Urothelium cell line (cell line): ENCODE data around the gene NCOA7.
"Not testable (repeated sequence)": the region's sequence is repeated elsewhere in the genome, so short reads cannot be mapped to it uniquely, and the experiment has no call there.

Source experiments
- DNase-seq: peaks from one replicate; pipeline ENCODE4 v3.0.0; 2011; ENCODE audit warnings: low spot score, mixed read lengths
- FAIRE-seq: peaks from 2 replicates; lab custom pipeline; 2011; peaks lifted over from hg19 to GRCh38; lab: Jason Lieb, UNC

Gene NCOA7

DNA sequence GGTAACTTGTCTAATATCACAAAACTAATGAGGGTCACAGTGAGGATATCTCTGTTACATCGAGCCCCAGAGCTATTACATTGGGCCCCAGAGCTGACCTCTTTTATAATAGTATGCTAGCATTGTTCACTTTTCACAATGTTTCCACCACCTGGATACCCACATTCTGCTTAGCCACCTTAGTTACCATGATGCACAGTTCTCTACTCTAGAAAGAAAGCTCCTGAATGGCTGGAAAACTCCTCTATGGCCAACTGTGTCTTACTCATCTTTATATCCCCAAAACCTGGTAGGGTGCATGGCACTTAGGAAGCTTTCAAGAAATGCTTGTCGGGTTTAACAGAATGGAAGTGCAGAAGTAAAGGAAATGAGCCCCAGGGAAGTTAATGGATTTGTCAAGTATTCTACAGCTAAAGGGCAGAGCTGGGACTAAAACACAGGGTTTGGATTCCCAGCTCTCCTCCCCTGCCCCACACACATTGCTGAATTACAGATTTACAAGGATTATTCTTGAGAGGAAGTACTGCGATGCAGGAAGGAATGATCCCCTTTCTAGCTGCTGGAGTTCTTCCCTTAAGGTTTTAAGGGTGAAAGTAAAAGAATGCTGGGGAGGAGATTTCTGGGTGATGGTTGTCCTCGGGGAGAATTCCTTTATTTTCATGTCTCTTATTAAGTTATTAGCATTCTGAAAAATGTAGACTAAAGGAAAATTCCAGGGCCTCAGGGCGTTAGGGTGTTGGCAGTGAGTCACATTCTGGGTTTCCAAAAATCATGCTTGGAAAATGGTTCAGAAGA is 149.7 kb downstream of the NCOA7 start:
- no peak for FAIRE-seq

DNA sequence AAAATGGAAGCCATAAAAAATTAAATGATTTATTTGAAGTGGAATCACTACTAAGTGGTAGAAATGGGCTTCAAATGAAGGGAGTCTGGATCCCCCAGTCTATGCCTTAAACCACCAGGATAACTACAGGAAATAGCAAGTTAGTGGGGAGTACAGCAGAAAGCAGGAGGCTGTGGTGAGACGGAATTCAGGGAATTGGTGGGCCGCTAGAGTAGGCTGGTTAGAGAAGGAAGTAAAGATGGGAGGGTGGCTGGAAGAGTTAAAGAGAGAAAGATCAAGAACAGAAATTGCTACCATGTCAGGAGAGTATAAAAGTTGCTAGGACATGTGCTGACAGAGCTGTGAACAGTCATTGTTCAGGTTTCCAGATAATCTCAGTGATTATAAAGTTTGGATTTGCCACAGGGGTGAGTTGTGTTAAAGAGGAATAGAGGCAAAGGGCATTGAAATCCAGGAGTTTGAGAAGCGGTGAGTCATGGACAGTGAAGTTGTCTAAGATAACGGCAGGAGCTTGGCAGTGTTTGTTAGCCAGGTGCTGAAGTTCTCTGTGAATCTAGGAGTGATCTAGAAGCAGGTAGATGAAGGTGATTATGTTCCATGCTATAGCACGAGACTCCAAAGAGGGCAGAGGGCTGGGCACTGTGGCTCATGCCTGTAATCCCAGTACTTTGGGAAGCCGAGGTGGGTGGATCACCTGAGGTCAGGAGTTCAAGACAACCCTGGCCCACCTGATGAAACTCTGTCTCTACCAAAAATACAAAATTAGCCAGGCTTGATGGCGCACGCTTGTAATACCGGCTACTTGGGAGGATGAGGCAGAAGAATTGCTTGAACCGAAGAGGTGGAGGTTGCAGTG is 152.1 kb downstream of the NCOA7 start:
- no peak for DNase-seq
- no peak for FAIRE-seq

More for the DNA sequence above, 149.7 kb downstream of the NCOA7 start:
- no peak for DNase-seq

DNA sequence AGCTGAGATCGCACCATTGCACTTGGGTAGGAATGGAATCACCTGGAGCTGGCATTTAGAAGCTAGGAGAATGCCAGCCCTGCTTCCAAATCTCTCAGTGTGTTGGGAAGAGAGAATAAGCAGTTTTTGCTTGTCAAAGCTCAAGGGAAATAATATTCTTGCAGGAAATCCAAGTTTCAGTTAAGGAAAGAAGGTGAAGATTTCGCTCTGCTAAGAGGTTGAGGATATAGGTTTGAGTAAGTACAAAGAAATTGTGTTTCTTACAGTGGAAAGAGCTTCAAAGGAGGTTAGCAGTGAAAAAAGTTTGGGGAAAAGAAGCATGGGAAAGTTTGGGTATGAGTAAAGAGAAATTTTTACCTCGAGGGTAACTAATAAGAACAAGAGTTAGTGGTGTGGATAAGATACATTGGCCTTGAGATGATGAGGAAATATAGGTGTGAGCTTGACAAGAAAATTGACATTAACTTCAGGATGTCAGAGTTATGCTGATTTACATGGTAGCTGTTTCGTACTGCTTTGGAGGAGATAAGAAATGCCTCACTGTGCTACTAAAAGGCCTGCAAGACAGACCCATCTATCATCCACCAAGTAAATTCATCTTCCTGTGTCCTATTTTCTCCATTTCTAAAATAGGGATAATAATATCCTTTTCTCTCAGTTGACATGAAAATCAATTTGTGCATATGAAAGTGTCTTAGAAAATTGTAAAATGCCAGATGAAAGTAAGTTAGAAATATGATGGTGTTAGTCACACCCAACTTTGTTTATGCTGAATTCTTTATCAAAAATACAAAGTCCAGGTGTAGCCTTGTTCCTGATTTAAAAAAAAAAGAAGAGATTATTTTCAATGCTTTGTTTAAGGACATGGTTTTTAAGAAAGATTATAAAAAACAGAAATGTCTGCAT is 153.0 kb downstream of the NCOA7 start:
- FAIRE-seq = no peak
- no peak for DNase-seq

DNA sequence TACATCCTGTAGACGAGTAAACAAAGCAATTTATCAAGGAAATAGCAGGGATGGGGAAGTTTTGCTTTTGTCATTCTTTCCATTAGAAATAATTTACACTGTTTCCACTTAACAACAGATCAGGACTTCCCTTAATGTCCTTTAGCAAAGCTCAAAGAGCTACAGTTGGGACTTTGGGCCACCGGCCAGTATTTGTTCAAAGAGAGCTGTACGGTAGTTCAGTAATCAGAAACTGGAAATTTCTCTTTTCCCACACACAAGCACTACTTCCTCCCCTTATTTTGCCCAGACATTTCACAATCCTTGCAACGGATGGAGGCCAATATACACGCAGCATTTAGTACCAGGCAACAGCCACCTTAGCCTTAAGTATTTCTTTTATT is 153.7 kb downstream of the NCOA7 start:
- DNase-seq = no peak
- FAIRE-seq = no peak

DNA sequence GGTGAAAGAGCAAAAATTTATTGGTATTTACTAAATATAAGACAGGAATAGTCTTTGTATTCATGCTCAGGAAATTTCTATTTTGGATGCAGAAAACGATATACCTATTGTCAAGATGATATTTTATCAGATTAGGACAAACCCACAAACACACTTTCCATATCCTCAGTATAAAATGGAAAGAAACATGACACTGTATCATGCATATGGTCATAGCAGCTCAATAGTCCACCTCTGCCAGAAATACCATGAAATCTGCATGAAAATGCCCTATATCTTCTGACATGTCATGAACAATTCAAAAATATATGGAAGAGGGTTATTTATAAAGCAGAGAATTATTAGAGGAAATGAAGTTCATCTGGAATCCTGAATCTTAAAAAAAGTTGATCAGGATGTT is 154.1 kb downstream of the NCOA7 start:
- DNase-seq (no peak), FAIRE-seq (no peak)

DNA sequence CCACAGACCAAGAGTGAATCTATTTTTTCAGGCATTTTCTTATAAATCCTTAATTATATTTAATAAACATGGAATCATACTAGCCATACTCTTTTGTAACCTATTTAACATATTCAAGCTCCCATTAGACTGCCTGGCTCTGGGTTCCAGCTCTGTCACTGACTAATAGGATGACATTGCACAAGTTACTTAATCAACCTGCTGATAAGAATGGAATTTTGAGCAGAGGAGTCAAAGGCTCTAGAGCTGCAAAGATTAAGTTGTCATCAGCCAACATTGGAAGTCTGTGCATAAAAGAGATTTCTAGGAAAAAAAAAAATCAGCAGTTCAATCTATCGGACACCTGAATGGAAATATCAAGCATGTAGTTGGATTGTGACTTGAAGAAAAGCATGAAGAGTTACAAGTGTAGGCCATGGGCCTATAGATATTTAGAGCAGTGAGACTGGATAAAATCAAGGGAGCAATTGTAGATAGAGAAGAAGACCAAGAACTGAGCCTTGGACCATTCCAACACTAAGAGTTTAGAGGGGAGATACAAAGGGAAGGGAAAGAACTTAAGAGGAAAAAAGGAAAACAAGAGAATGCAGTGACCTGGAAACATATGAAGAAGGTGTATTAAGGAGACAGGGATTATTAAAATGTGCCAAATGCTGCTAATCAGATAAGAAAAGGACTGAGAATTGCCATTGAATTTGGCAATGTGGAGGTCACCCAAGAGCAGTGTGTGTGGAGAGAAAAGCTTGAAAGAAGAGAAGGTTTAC is 154.8 kb downstream of the NCOA7 start:
- FAIRE-seq (no peak), DNase-seq (no peak)

DNA sequence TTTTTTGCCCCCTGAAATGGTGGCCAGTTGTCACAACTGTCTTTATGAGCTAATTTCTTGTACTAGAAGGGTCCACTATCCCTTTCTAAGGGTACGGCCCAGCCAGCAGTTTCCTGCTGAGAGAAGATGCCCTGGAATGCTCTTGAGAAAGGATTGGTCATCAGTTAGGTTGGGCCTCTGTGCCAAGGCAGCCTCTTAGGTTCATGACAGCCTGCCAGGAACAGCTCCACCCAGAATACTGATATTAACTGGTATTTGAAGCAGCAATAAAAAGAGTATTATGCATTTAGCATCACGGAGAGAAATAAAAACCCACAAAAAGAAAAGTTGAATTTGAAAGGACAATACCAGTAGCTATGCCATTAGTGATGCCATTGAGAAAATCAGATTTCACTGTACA is 156.9 kb downstream of the NCOA7 start:
- DNase-seq = no peak
- no peak for FAIRE-seq

DNA sequence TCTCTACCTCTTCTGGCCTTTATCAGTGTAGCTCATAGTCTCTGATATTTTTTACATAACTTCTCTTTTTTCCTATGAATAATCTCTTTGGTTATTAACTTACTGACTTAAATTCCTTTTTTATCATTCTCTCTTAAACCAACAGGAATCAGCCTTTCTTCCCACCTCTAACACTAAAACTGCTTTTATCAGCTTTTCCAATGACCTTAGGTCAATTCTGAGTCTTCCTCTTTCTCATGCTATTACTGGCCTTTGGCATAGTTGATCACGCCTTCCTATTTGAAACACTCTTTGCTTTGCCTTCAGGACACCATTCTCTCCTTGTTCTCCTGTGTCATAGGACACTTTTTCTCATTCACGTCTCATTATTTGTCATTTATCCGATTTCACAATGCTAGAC is 157.7 kb downstream of the NCOA7 start:
- no peak for DNase-seq
- FAIRE-seq = no peak

DNA sequence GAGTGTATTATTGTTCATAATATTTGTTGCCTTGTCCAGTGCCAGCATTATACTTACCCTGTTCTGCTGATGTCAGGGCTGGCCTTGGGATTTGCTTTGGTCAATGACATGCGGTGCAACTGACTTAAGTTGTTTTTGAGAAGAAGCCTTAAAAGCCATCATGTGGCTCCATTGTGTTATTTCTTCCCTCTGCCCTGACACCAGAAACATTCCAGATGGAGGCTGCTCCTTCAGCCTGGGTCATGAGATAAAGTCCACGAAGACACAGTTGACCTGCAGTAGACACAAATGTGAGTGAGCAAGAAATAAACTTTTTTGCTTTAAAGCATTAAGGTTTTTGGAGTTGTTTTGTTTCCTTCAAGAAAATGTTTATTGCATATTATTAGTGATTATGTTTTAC is 158.3 kb downstream of the NCOA7 start:
- no peak for DNase-seq
- FAIRE-seq = no peak

DNA sequence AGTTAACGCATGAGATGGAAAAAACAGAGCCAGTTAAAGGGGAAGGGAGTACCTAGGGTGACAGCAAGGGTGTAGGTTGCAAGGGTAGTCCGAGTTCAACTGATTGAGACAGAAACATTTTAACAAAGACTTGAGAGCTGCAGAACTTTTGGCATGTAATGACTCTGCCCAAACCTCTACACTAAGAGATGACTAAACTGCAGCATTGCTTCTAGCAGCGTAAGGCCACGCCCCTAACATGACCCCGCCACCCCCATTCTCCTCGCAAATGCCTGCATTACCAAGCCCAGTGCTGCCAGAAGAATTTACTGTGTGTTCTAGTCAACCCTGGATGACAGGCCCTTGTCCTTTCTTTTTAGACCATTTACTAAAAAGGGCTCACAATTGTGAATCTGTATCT is 159.5 kb downstream of the NCOA7 start:
- DNase-seq = no peak

DNA sequence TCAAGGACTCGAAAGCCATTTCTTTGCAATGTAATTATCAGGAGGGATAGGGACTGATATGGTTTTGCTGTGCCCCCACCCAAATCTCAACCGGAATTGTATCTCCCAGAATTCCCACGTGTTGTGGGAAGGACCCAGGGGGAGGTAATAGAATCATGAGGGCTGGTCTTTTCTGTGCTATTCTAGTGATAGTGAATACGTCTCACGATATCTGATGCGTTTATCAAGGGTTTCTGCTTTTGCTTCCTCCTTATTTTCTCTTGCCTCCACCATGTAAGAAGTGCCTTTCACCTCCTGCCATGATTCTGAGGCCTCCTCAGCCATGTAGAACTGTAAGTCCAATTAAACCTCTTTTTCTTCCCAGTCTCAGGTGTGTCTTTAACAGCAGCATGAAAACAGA is 160.0 kb downstream of the NCOA7 start:
- FAIRE-seq, DNase-seq: not testable (repeated sequence)

More for the DNA sequence above, 159.5 kb downstream of the NCOA7 start:
- FAIRE-seq = no peak

DNA sequence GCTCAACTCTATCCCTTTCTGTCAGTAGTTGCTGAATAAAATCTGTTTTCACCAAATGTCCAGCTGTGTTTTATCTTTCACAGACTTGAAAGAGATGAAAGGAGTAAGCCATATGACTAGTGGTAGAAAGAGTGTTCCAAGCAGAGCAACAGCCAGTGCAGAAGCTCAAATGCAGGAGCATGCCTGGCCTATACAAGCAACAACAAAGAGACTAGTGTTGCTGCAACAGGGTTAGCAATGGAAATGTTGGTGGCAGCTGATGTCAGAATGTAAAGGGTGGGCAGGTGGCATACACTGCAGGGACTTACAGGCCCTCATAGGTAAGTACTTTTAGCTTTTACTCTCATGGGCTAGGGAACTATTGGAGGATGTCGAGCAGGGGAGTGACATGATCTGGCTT is 160.6 kb downstream of the NCOA7 start:
- no peak for DNase-seq
- FAIRE-seq = no peak

DNA sequence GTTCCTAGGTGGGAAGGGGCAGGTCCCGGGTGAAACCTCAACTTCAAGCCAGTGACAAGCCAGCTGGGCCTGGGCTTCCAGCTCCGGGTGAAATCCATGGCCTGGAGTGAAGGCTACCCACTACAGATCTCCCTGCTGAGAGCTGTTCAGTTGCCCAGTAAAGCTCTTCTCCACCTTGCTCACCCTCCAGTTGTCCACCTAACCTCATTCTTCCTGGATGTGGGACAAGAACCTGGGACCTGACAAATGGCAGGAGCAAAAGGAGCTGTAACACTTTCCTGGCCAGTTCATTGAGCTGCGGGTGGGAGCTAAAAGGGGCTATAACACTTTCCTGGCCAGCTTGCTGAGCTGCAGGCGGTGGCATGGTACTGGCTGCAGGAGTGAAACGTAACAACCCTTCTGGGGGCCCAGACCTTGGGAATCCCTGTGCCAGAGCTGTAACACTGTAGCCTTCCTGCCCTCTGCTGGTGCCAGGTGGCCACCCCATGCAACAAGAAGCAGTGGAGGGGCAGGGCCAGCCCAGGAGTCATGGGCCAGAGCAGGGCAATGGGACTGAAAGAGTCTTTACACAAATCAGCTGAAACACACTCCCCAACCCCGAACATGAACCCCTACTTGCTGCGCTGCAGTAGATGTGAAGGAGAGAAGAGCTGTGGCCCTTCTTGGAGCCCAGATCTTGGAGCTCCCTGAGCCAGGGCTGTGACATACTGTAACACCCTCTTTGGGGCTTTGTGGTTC is 162.2 kb downstream of the NCOA7 start:
- DNase-seq (peak; percentile 37), FAIRE-seq (no peak)

DNA sequence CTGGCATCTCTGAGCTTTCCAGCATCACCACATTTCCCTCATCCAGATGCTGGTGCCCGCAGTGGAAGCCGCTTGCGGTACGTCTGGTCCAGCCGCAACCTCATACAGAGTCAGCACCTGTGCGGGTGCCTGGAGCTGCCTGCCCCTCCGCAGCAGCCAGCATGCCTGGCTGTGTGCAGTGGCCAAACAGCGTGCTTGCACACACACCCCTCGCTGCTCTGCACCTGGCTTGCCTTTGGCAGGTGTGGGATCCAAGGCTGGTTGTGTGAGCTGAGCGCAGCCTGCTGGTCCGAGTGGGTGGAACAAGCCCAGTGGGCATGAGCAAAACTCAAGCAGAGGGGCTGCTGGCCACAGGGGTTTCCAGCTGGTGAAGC is 162.7 kb downstream of the NCOA7 start:
- no peak for FAIRE-seq

DNA sequence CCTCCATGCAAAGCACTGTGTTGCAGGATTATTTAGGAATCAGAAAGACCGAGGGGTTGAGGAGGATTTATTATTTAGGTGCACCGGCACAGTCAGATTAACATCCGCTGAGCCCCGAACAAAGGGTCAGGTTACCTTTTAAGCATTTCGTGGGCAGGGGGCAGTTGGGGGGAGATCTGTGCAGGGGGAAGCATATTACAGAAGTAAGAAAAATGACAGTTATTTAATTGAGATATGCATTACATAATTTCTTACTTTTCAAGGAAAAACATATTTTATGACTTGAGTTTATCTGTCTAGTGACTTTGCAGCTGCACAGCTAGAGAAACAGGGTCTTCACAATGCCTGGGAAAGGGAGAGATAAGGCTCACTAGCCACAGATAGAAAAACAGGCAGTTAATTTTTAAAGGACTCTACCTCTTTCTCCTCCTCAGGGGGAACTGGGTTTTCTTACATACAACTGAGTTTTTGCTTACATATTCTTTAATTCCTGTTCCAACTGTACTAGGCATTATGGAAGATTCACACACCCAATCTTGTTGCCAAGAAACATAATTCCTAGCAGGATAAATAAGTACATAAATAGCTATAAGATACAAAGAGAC is 164.1 kb downstream of the NCOA7 start:
- FAIRE-seq = no peak
- DNase-seq = no peak

More for the DNA sequence above, 162.7 kb downstream of the NCOA7 start:
- no peak for DNase-seq

DNA sequence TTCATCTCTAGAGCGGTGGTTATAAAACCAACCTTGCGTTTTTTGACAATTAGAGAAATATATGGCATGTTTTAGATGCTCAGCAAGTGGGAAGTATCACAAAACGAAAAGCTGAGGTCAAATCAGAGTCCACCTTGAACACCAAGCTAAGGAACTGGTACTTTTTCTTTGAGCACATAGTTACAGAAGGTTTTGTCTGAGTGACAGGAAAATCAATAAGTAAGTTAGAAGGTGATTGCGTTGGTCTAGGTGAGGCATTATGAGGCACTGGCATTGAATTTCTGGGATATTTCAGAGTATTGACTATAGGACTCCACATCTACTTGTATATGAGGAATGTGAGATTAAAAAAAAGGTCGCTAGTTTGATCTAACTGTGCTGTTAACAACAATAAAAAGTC is 165.2 kb downstream of the NCOA7 start:
- DNase-seq (no peak), FAIRE-seq (no peak)

DNA sequence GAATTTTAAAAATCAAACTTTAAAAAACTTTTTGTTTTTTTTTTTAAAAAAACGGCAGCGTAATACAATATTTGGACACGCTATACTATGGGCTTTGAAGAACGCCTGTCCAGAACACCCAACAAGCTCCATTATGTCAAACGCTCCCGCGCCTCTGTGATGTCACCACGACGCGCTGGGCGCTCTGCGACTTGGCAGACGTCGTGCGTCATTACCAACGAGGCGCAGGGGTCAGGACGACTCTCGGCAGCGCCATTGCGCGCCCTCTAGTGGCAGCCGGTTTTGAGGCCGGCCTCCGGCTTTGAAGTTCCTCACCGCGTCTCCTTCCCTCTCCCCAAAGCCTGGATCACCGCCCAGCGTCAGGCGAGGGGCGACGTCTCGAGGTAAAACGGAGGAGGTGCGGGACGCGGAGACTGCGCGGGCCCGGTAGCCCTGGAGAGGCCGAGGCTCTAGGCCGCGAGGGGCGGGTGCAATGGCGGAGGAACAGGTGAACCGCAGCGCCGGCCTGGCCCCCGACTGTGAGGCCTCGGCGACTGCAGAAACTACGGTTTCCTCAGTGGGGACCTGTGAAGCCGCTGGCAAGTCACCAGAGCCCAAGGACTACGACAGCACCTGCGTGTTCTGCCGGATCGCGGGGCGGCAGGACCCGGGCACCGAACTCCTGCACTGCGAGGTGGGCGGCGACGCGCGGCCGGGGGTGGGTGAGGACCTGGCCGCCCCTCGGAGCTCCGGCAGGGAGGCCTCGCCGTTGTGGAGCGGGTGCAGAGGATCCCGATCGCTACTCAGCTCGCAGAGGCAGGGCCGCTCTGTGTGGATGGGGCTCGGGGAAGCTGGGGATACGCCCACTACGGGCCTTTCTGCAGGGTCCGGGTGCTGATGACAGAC is 166.0 kb downstream of the NCOA7 start, which contains the start of gene HINT3:
Gene HINT3, plus strand, starts transcription at position 265 of the 885 bp plus-strand sequence. Its CDS starts 208 bp downstream, at position 473.
- DNase-seq (peak; percentile 95), FAIRE-seq (peak; percentile 77)

DNA sequence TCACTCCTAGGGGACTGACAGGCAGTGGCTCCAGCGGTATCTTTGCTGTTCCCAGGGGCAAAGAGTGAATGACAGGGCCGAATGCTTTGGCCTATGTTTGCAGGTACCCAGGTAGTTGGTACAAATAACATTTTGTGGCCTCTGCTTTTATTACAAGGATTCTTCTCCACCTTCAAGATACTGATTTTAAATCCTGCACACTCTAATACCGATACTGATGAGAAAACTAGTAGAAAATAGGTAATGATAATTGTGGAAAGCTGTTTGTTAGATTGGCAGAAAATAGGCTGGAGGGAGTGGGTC is 166.6 kb downstream of the NCOA7 start:
- DNase-seq (no peak), FAIRE-seq (no peak)
